HFF-Myc (cell line): ENCODE results near the gene CHRNA4.

ENCODE experiments used
- DNase-seq: peaks from one replicate; pipeline ENCODE4 v3.0.0-alpha.2; 2011; ENCODE audit warnings: low read depth; ENCODE audit errors: extremely low read depth
- H3K4me3 ChIP-seq: replicated peaks from 2 replicates; pipeline ENCODE4 v1.5.1; 2011; ENCODE audit warnings: low read depth, mild to moderate bottlenecking, control low read depth, low read length
- TF ChIP-seq, protein P1 (sequence below): IDR thresholded peaks from 2 replicates; pipeline ENCODE4 v1.5.1; 2012; ENCODE audit warnings: mild to moderate bottlenecking, low read depth, low read length, control low read depth; ENCODE audit errors: missing control alignments

CHRNA4 gene

GRCh38 chr20:63322146-63322932 lies 38.8 kb downstream of the CHRNA4 start:
- DNase-seq, result no peak
- H3K4me3 ChIP-seq, result no peak overlapping the region
- TF ChIP-seq, protein P1, sequence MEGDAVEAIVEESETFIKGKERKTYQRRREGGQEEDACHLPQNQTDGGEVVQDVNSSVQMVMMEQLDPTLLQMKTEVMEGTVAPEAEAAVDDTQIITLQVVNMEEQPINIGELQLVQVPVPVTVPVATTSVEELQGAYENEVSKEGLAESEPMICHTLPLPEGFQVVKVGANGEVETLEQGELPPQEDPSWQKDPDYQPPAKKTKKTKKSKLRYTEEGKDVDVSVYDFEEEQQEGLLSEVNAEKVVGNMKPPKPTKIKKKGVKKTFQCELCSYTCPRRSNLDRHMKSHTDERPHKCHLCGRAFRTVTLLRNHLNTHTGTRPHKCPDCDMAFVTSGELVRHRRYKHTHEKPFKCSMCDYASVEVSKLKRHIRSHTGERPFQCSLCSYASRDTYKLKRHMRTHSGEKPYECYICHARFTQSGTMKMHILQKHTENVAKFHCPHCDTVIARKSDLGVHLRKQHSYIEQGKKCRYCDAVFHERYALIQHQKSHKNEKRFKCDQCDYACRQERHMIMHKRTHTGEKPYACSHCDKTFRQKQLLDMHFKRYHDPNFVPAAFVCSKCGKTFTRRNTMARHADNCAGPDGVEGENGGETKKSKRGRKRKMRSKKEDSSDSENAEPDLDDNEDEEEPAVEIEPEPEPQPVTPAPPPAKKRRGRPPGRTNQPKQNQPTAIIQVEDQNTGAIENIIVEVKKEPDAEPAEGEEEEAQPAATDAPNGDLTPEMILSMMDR, result no peak

- no peak overlapping the region for H3K4me3 ChIP-seq
- no peak for DNase-seq
- TF ChIP-seq, protein P1, result no peak
Observed at GRCh38 chr20:63321148-63321831, 39.9 kb downstream of the CHRNA4 start.

DNA sequence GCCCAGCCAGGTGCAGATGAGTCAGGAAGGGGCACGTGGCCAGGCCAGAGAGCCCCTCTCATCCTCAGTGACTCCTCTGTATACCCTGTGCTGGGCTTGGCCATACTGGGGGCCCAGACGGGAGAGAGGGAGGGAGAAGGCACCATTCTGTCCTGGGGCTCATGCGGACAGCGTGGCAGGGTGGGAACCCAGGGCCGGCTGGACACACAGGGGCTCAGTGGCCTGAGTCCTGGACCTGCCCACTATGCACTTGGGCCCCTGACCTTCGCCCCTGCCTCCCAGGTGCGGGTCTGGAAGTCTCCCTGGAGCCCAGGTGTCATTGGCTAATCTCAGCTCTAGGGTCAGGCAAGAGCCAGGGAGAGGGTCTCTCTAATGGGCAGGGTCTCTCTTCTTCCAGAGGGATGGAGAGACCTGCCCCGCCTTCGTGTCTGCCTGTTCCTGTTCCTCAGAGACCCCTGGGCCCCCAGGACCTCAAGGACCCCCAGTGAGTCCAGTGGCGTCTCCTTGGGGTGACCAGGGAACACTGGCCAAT lies 40.5 kb downstream of the CHRNA4 start:
- no peak for DNase-seq
- TF ChIP-seq, protein P1, result no peak
- no peak overlapping the region for H3K4me3 ChIP-seq

- no peak overlapping the region for H3K4me3 ChIP-seq
- no peak for DNase-seq
- TF ChIP-seq, protein P1, result no peak
Observed at GRCh38 chr20:63320041-63320511, 41.1 kb downstream of the CHRNA4 start.

GRCh38 chr20:63319164-63320040 lies 41.7 kb downstream of the CHRNA4 start:
- TF ChIP-seq, protein P1, result no peak
- no peak overlapping the region for H3K4me3 ChIP-seq
- DNase-seq, result no peak
